HG03521 (cell line): ENCODE measurements around the gene RBBP8NL.

Experiments
- ATAC-seq: cut with Tn5 transposase; IDR thresholded peaks from one replicate; pipeline ENCODE4 v1.9.1; 2021; ENCODE audit warnings: mild to moderate bottlenecking, moderate library complexity; ENCODE audit not compliant: unreplicated experiment

Gene RBBP8NL

DNA sequence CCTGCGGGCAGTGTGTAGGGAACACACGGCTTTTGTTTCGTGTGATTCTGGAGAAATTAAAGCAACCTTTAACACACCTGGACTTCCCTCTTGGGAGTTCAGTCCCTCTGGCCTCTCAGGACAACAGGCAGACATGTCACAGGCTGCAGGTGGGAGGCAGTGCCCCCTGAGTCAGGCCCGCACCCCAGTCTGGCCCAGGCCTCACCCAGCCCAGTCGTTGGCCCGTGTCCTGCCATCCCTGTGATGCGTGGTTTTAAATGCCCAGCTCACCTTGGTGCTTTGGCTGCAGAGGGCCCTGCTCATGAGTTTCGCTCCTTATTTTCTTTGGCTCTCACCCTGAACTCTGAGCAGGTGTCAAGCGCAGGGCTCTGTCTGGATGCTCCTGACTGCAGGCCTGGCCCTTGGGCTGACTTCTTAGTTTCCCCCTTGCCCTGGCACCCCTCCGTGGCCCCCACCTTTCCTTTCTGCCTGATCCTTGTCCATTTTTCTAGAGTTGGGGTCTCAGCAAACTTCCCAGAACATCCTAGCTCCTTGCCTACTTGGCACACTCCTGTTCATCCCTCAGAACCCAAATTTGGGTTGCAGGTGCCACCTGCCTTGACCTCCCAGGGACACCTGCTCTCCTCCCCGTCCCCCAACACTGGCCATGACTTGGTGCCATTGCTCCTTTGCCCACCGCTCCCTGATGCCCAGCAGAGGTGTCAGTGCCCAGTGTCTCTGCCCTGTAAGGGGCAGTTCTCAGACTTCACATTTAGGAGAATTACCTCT is 18.1 kb downstream of the RBBP8NL start:
- ATAC-seq: no peak

DNA sequence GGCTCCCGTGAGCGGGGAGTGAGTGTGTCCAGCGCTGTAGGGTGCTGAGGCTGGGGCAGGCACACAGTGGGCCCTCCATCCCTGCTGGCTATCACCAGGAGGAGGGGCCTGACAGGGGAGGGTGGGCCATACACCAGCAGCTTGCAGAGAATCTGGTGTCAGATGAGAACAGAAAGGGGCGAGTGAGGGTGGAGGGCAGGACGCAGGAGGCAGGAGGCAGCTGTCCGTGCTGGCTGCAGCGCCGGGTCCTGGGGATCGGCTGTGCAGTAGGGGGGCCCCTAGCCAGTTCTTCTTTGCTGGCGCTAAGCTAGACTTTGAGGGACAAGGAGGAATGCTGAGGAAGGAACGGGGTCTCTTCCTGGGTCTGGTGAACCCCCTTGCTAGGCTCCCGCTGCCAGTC is 18.7 kb downstream of the RBBP8NL start:
- ATAC-seq: no peak

DNA sequence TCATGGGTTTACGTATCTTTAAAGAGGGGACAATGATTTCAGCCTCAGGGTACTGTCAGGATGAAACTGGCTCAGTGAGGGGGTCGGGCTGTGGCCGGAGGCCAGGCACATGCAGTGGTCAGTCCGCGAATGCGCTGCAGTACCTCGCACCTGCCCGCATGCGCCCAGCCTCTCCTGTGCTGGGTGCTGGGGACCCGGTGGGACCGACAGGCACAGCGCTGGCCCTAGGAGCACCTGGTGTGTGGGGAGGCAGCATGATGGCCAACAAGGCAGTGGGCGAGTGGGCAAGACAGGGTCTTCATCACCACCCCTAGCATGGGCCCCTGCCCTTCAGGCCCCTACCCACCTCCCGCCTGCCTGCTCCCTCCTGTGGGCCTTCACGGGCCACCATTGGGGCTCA is 19.3 kb downstream of the RBBP8NL start:
- no peak for ATAC-seq

DNA sequence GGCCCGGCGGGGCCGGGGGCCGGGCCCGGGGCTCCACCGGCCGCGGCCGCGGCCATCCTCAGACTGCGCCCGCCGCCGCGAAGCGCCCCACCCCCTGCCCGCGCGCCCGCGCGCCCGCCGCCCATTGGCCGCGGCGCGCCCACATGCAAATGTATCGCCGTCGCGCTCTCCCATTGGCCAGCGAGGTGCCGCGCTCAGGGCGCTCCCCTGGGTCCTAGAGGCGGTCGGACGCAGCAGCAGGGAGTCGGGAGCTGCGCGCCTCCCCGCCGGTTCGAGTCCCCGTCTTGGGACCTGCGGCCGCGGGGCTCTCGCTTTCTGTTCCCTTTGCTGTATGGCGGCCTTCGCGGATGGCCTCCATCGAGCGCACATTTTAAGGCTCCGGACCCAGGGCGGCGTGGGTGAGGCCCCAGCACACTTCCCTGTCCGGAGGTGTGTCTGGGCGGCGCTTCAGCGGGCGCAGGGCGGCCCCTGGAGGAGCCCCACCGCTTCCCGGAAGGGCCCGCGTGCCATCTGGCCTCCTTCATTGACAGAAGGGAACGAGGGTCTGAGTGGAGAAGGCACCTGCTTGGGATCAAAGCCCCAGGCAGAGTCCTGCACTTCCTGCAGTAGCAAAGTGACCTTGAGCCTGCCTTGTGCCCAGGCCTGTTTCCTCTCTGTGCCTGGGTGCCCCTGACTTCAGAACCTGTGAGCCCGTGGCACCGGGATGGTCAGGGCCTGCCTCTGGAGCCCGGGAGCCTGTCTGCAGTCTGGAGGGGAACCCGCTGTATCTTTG is 19.9 kb downstream of the RBBP8NL start, which contains the start of gene CABLES2:
TSS of gene CABLES2 (minus strand) at position 65 of the 772 bp plus-strand sequence. CDS start at position 56, 9 bp downstream.
- ATAC-seq: peak; percentile 86

DNA sequence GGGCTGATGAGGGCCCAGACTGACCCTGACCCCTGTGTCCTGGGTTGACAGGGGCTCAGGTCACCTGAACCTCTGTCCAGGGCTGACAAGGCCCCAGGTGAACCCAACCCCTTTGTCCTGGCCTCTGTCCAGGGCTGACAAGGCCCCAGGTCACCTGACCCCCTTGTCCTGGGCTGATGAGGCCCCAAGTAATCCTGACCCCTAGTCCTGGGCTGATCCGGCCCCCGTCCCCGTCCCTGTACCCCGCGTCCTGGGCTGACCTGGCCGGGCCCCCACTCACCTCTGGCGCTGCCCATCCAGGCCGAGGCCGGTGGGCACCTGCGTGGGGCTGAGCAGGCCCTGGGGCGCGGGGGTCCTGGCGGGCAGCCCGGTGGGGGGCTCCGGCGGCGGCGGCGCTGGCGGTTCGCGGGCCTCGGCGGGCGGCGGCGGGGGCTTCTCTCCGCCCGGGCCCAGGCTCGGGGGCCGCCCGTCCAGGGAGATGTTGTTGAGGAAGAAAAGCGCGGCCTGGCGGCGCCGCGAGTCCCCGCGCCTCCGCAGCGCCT is 20.6 kb downstream of the RBBP8NL start:
- peak; percentile 1 for ATAC-seq

DNA sequence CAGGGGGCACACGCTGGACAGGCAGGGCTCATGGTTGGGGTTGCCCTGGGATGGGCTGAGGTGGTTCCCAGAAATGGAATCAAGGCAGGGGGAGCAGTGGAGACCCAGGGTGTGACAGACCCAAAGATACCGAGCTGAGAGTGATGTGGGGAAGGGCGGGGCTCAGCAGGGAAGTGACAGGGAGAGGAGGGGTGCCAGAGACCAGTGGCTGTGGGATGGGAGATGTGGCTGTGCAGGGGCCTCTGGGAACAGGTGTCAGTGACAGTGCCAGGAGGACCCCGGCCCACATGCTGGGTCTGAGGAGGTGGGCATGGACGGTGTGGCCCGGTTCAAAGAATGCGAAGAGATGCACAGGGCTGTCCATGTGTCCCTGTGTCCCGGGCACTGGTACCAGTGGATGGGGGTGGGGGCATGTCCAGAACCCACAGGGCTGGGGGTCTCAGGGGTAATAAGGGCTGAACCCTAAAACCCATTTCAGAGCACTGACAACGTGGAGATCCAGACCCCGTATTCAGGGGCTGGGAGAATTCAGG is 21.3 kb downstream of the RBBP8NL start:
- ATAC-seq: no peak

DNA sequence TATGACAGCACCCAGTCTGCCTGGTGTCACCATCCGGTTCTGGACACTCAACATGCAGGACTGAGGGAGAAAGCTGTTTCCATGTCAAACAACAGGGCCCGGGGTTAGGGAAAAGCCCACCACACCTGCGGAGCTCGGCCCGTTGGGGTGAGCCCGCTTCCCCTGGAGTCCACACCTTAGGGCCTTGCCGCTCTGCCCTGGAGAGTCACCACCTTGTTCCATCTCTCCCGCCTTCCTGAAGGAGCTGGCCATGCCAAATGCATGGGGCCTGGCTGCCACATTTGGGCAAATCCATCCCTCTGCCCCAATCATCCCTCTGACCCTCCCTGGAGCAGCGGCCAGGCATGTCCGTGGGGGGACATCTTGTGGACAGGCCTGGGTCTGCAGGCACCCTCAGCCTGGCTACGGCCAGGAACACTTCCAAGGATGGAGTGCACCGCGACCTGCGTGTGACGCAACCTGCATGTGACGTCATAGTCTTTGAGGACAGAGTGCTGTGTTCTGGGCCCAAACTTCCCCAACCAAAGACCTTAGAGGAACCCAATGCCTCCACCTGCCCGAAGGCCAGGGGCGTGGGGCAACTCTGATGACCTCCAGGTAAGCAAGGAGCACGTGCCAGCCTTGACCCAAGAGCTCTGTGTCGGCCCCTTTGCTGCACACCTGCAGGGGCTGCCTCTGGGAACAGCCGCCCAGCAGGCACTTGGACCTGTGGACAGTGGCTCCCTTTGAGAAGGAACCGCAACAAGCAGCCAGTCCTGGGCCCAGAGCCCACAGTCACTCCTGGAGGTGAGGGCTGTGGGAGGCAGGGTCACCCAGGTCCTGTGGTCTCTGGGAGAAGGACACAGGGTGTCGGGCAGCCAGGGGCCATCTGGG is 22.0 kb downstream of the RBBP8NL start:
- no peak for ATAC-seq

DNA sequence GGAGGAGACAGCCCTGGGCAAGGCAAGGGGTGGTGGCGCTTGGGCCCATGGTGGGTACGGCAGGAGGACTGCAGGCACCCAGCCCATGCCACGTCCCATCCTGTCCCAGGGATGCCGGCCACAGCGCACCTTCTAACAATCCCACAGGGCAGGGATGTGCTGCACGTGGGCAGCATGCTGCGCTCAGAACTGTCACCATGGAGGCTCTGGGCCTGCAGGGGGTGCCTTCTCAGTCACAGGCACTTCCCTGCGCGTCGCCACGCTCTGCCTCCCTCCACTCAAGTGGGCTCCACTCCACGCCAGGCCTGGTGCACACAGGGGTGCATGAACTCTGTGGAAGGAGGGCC is 22.6 kb downstream of the RBBP8NL start:
- ATAC-seq: no peak

DNA sequence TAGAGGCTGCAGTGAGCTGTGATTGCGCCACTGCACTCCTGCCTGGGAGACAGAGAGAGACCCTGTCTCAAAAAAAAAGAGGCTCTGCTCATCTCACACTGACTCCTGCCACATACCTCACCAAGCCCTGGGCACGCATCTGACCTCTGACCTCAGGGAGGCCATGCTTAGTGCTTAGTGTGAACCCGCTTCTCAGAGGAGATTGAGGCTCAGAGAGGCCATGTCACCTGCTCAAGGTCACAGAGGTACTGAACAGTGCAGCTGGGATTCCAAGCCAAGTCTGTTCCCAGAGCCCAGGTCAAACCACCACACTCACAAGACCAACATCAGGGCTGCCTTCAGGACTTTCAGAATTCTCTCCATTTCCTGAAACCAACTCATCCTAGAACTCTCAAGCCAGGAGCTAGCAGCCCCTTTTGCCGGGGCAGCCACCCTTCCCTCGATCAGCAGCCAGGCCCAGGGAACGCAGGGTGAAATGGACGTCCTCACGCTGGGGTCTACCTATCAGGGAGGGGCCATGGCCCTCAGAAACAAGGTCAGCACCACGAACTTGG is 23.1 kb downstream of the RBBP8NL start:
- no peak for ATAC-seq

DNA sequence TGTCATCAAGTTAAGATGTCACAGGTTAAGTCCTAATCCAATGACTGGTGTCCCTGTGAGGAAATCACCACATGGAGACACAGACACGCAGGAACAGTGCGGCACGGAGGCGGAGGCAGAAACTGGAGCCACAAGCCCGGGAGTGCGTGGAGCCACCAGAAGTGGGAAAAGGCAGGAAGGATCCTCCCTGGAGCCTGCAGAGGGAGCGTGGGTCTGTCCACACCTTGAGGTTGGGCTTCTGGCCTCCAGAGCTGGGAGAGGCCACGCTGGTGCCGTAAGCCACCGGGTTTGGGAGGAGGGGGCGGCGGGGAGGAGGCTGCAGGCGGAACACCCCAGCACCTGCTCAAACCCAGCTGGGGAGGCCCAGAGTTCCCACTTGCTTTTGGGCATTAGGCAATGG is 24.0 kb downstream of the RBBP8NL start:
- ATAC-seq: no peak

DNA sequence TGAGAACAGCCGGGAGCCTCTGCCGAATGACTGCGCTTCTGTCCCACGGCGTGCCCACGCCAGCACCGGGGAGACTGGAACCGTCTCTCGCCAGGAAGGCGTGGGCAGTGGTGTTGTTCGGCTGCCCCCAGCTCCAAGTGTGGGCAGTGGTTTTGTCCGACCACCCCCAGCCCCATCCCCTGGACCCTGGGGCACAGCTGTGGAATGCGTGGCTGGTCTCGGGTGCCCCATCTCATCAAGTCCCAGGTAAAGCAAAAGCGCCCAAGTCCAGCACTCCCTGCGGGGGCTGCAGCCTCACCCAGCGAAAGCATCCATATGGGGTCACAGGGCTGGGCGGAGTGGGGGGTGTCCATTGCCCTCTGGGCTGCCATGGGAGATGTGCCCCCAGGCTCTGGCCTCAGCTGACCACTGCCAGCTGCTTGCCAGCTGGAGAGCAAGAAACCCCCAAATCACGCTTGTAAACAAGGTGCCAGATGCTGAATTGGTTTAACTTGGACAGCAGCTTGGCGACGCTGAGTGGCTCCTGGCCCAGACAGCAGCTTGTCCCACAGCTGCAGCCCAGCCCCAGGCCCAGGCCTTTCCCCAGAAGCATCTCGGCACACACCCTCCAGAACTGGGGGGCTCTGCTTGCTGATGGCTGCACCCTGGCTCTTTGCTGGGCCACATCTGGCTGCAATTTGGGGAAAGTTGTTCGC is 24.7 kb downstream of the RBBP8NL start:
- ATAC-seq: no peak

DNA sequence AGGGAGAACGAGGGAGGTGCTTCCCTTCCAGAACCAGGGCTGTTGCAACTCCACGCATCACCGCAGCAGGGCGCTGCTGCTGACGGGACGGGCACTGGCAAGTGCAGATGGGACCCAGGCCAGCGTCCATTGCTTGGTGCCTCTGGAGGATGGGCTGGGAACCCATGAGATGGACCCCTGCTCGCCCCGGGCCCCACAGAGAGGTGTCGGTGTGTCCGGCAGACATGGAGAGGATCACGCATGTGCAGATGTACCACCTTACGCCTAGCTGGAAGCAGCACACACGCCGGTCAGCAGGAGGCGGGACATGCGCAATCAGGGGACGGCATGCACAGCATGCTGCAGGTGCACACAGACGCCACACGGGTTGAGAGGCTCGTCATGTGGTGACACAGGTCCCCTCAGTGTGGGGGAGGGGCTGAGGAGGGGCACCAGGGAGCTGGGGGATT is 26.0 kb downstream of the RBBP8NL start:
- no peak for ATAC-seq

DNA sequence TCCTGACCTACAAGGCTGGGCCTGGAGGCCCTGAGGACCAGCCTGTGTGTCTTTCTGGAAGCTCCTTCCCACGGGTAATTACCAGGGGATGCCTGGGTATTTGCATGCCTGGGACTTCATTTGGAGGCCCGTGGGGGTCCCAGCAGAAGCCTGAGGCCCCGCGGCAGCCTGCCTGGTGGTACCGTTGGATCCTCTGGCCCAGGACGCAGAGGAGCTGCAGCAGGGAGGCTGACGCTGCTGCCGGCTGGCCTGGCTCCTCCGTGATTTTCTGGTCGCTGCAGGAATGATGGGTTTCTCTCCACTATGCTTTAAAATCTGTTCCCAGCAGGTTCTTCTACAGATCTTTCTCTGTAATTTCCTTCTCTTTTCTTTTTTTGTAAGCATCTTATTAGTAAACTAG is 26.8 kb downstream of the RBBP8NL start:
- no peak for ATAC-seq

DNA sequence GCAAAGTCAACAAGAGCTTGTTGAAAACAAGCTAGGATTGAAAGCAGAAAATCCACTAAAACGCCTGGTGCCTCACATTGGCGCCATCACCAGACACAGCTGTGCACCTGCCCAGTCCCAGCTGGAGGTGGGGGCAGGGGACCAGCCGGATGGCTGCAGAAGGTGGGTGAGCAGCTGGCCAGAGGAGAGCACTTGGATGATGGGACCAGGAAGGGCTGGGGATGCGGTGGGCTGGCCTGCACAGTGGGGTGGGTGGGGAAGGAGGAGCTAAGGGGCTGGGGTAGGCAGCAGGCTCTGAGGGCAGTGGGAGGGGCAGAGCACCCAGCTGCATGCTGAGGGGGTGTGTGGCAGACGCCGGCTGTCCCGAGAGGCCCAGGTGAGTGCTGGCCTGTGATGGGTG is 27.3 kb downstream of the RBBP8NL start:
- no peak for ATAC-seq

DNA sequence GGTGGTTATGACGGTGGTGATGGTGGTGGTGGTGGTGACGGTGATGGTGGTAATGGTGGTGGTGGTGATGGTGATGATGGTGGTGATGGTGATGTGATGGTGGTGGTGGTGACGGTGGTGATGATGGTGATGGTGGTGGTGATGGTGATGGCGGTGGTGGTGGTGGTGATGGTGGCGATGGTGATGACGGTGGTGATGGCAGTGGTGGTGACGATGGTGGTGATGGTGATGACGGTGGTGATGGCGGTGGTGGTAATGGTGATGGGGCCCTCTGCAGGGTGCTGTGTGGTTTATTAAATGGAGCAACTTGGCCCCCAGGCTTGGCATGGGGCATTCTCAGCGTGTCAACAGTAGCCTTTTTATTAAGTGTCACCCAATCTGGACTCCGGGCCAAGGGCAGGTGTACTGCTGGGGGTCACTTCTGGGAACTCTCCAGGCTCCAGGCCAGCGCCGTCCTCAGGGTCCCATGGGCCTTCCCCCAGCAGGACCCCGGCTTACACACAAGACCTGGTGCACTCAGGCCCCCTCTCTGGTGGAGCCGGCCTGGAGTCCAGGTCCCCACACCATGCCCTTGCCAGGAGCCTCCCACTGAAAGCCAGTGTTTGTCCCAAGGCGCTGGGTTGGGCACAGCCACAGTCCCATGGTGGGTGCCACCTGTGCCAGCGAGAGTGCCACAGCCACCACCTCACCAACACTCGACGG is 29.1 kb downstream of the RBBP8NL start:
- no peak for ATAC-seq

DNA sequence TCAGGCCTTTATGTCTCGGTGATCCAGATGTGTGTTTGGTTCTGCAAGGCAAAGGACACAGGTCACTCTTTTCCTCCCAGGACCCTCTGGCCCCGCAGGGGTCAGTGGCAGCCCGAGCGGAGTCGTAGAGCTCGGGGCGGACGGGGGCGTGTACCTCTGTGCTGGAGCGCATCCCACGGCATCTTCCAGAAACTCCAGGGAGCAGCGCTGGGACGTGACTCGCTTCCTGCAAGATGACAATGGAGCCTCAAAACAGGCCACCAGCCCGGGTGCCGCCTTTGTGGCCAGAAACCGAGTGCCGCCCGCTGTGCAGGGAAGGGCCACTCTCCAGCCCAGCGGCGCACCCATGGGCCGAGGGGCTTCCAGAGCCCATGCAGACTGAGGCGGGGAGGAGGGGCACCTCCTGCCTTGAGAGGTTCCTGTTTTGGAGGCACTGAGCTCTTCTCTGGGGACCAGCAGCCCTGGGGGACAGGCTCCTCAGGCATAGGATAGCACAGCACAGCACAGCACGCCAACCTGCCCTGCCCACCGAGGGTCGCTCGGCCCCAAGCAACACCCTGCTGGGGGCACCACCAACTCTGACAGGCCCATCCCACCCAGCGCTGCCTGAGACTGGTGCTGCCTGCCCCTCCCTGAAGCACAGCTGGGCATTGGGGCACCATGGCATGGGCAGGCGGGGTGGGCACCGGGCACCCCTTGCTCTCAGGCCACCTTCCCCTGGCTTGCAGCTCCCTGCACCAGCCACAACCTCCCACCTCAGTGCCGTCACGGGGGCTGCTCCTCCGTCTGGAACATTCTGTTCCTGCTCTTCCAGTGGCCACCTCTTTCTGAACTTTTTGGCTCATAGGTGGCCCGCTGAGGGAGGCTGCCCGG is 30.7 kb downstream of the RBBP8NL start:
- ATAC-seq: no peak

DNA sequence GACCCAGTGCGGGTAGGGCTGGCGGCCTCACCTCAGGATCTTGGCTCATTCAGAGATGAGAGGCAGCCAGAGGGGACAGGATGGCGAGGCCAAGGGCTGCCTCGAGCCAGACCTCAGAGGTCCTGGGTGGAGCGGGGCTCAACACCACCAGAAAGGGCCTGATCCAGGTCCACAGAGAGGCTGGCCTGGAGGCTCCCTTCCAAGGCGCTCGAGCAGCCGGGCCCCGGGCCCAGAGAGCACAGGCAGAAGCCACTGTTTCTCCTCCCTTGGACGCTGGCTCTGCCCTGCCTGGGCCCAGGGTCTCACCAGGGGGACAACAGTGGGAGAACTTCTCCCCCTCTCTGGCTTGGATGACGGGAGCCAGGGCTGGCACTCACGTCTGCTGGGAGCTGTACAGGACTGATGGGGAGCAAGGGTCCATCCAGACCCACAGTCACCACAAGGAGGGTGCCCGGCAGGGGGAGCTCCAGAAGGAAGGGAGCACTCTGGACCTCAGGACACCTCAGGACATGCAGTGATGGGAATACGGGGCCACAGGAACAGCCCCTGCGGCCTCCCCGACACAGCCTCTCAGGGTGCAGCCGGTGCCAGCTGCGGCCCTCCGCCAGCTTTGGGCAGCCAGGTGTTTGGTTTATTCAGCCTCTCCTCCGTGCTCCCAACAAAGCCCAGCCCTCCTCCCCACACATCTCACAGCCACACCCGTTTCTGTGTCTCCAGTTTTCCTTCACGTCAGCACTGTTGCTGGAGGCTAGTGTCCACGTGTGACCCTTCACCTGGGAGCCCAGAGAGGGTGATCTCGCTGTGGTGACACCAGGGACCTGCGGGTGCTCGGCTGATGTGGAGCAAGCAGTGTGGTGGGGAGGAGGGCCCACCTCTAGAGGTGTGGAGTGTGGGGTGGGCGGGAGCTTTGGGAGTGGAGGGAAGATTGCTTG is 31.8 kb downstream of the RBBP8NL start:
- no peak for ATAC-seq
